ENCODE measurements around the gene MYH6. TPM values are rescaled to one million over a fixed set of nuclear protein-coding genes. Genes with fewer than 3 reads are reported as not detected.
"Not testable (repeated sequence)": the region's sequence is repeated elsewhere in the genome, so short reads cannot be mapped to it uniquely, and the experiment has no call there.

Gene MYH6
- total and polyA plus RNA-seq, 2 of the 13 experiments (the other 11 are each of a cell fraction or from before 2014, with no cell fraction given), result 0.01 TPM; not detected in 1

DNA sequence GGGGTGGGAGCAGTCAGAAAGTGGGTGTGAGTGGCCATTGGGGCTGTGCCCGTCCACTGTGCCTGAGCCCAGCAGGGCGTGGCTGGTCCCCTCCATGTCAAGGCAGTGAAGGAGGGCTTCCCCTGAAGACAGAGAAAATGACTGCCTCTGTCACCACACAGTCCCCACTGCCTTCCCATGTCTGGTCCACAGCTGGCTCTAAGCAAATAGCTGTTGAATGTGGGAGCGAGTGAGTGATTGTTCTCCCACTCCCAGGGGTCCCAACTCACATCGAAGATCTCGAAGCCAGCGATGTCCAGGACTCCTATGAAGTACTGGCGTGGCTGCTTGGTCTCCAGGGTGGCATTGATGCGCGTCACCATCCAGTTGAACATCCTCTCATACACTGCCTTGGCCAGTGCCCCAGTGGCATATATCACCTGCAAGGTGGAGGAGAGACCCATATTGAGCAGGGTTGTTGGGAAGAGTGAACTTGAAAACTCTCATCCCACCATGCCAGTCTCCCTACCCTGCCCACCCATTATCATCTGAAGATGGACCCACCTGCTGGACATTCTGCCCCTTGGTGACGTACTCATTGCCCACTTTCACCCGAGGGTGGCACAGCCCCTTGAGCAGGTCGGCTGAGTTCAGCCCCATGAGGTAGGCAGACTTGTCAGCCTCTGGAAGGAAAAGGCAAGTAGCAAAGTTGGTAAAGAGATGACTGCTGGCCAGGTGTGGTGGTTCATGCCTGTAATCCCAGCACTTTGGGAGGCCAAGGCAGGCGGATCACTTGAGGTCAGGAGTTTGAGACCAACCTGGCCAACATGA, 20.8 kb upstream of the MYH6 start:
- H3K36me3 ChIP-seq (replicated peaks in 1 of 2; ENCODE audit: control insufficient read depth in 1 of 2, insufficient read depth in 2 of 2, low read length in 2 of 2), result no peaks in the 10 kb centered on the region
- FAIRE-seq, result peak; percentile 12
- no peaks in the 10 kb centered on the region for H3K4me1 ChIP-seq (ENCODE audit: insufficient read depth, low read length)
- intact Hi-C loops (cut with micrococcal nuclease; ENCODE audit: unreplicated experiment) (no loop called here), in situ Hi-C loops (cut with HindIII; ENCODE audit: extremely low pct_ligation_motif_present, low pct_unique_long_range_greater_than_20kb) (no loop called here)
- ChIA-PET POLR2A (no interaction called here), CTCF (ENCODE audit: low intra/inter-chr PET ratio, low total read pairs) (no interaction called here)
- no peak overlapping the region for H3K27ac ChIP-seq (ENCODE audit: extremely low read length, insufficient read depth, low read length)
- BruUV-seq (replicated peaks), result no TSS peak
- H3K27me3 ChIP-seq (ENCODE audit: control insufficient read depth in 1 of 2, insufficient read depth in 2 of 2, low read length in 2 of 2), result peaks cover 6 to 45% of the 10 kb centered on the region in 2 experiments
- H4K20me1 ChIP-seq (ENCODE audit: insufficient read depth, low read length), result no peaks in the 10 kb centered on the region
- TF ChIP-seq CREB1 (IDR thresholded peaks at IDR 0.05) (0 out of 2 replicates have a peak, but pooled peaks have one; percentile 9), CREB1 (CRISPR knock-in tag; IDR thresholded peaks at IDR 0.05) (no peak), ZKSCAN1 (IDR thresholded peaks at IDR 0.05; ENCODE audit: low read length) (no peak), ZNF780A (CRISPR knock-in tag; IDR thresholded peaks at IDR 0.05) (no peak), SALL2 (CRISPR knock-in tag; IDR thresholded peaks at IDR 0.05) (no peak), ZNF788 (CRISPR knock-in tag; IDR thresholded peaks at IDR 0.05; ENCODE audit: borderline replicate concordance) (0 out of 2 replicates have a peak, but pooled peaks have one; percentile 26)
- TF ChIP-seq, protein P1, sequence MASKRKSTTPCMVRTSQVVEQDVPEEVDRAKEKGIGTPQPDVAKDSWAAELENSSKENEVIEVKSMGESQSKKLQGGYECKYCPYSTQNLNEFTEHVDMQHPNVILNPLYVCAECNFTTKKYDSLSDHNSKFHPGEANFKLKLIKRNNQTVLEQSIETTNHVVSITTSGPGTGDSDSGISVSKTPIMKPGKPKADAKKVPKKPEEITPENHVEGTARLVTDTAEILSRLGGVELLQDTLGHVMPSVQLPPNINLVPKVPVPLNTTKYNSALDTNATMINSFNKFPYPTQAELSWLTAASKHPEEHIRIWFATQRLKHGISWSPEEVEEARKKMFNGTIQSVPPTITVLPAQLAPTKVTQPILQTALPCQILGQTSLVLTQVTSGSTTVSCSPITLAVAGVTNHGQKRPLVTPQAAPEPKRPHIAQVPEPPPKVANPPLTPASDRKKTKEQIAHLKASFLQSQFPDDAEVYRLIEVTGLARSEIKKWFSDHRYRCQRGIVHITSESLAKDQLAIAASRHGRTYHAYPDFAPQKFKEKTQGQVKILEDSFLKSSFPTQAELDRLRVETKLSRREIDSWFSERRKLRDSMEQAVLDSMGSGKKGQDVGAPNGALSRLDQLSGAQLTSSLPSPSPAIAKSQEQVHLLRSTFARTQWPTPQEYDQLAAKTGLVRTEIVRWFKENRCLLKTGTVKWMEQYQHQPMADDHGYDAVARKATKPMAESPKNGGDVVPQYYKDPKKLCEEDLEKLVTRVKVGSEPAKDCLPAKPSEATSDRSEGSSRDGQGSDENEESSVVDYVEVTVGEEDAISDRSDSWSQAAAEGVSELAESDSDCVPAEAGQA (IDR thresholded peaks at IDR 0.05; ENCODE audit: low read depth), result no peak
- TF ChIP-seq, protein P1 (CRISPR knock-in tag; IDR thresholded peaks at IDR 0.05; ENCODE audit: borderline replicate concordance), result no peak
- no peaks in the 10 kb centered on the region for H3K9me3 ChIP-seq (ENCODE audit: low read length)
- no peak overlapping the region for H3K4me3 ChIP-seq (replicated peaks in 1 of 3; ENCODE audit: insufficient read depth in 1 of 3, low read depth in 2 of 3, low read length in 3 of 3)
- no peak overlapping the region for H3K9ac ChIP-seq (ENCODE audit: insufficient read depth, low read depth, low read length)
- 19% methylated on average over 13 of the region's 13 CpGs for WGBS (ENCODE audit: low lambda C conversion rate)
- DNase-seq (ENCODE audit: low spot score), result no peak
- no peak for ATAC-seq
- H2AFZ ChIP-seq (ENCODE audit: low read length), result no peak overlapping the region
- no peak overlapping the region for H3K4me2 ChIP-seq (ENCODE audit: low read depth, low read length)
- H3K79me2 ChIP-seq (ENCODE audit: insufficient read depth, low read length), result no peaks in the 10 kb centered on the region

GRCh38 chr14:23425798-23426197, 17.7 kb upstream of the MYH6 start:
- H2AFZ ChIP-seq (ENCODE audit: low read length); H3K4me1 ChIP-seq (ENCODE audit: insufficient read depth, low read length); DNase-seq (ENCODE audit: low spot score); H3K9me3 ChIP-seq (ENCODE audit: low read length); H3K4me2 ChIP-seq (ENCODE audit: low read depth, low read length); CTCF ChIA-PET (ENCODE audit: low intra/inter-chr PET ratio, low total read pairs); H3K4me3 ChIP-seq (replicated peaks in 1 of 3; ENCODE audit: insufficient read depth in 1 of 3, low read depth in 2 of 3, low read length in 3 of 3); H3K36me3 ChIP-seq (replicated peaks in 1 of 2; ENCODE audit: control insufficient read depth in 1 of 2, insufficient read depth in 2 of 2, low read length in 2 of 2); POLR2A ChIA-PET; in situ Hi-C loops (cut with HindIII; ENCODE audit: extremely low pct_ligation_motif_present, low pct_unique_long_range_greater_than_20kb); FAIRE-seq; H4K20me1 ChIP-seq (ENCODE audit: insufficient read depth, low read length); H3K27ac ChIP-seq (ENCODE audit: extremely low read length, insufficient read depth, low read length); H3K79me2 ChIP-seq (ENCODE audit: insufficient read depth, low read length); ATAC-seq; H3K9ac ChIP-seq (ENCODE audit: insufficient read depth, low read depth, low read length); BruUV-seq (replicated peaks); intact Hi-C loops (cut with micrococcal nuclease; ENCODE audit: unreplicated experiment): not testable (repeated sequence)
- WGBS (ENCODE audit: low lambda C conversion rate), result 50% methylated on average over 6 of the region's 6 CpGs
- H3K27me3 ChIP-seq (ENCODE audit: control insufficient read depth in 1 of 2, insufficient read depth in 2 of 2, low read length in 2 of 2), result peaks cover 0 to 41% of the 10 kb centered on the region in 2 experiments; a peak in 4 of 5 replicates
